ENCODE results near the gene ZNF280D.

ZNF280D gene

GRCh38 chr15:56640549-56640948 is 92.8 kb downstream of the ZNF280D start:
- H3K9me3 ChIP-seq (ENCODE audit: insufficient read depth, low read length, severe bottlenecking): no peaks in the 10 kb centered on the region
- ATAC-seq (ENCODE audit: insufficient read depth, low read depth) (no peak), DNase-seq (no peak)
- peaks cover 11% of the 10 kb centered on the region; the same call in 1 of the 2 replicates for H3K4me1 ChIP-seq (ENCODE audit: insufficient read depth, low read length)
- H3K9ac ChIP-seq (ENCODE audit: low read depth, low read length): no peak overlapping the region
- H2AFZ ChIP-seq (ENCODE audit: low read depth, low read length): no peak overlapping the region
- no peaks in the 10 kb centered on the region for H3K79me2 ChIP-seq (ENCODE audit: insufficient read depth, low read length)
- TF ChIP-seq CTCF (IDR thresholded peaks at IDR 0.05; ENCODE audit: borderline replicate concordance, extremely low read depth, low read length, poor library complexity, severe bottlenecking) (no peak), EZH2 (IDR thresholded peaks at IDR 0.05; ENCODE audit: borderline replicate concordance, low read depth, low read length, severe bottlenecking) (no peak)
- no peak overlapping the region for H3K4me3 ChIP-seq (ENCODE audit: low read depth in 1 of 2, low read length in 2 of 2)
- peaks cover 4% of the 10 kb centered on the region; the same call in 1 of the 2 replicates for H3K36me3 ChIP-seq (ENCODE audit: insufficient read depth, low read length)
- H4K20me1 ChIP-seq (ENCODE audit: insufficient read depth, low read length): no peaks in the 10 kb centered on the region
- no peaks in the 10 kb centered on the region for H3K27me3 ChIP-seq (ENCODE audit: insufficient read depth, low read length, poor library complexity)
- H3K4me2 ChIP-seq (ENCODE audit: insufficient read depth, low read length): no peak overlapping the region
- no peak overlapping the region for H3K27ac ChIP-seq (ENCODE audit: low read length)

- no peak overlapping the region for H3K4me2 ChIP-seq (ENCODE audit: insufficient read depth, low read length)
- peaks cover 11% of the 10 kb centered on the region; the same call in 1 of the 2 replicates for H3K4me1 ChIP-seq (ENCODE audit: insufficient read depth, low read length)
- H3K36me3 ChIP-seq (ENCODE audit: insufficient read depth, low read length): peaks cover 4% of the 10 kb centered on the region; the same call in 1 of the 2 replicates
- H2AFZ ChIP-seq (ENCODE audit: low read depth, low read length): no peak overlapping the region
- no peak overlapping the region for H3K27ac ChIP-seq (ENCODE audit: low read length)
- no peak overlapping the region for H3K9ac ChIP-seq (ENCODE audit: low read depth, low read length)
- no peak for TF ChIP-seq CTCF (IDR thresholded peaks at IDR 0.05; ENCODE audit: borderline replicate concordance, extremely low read depth, low read length, poor library complexity, severe bottlenecking)
- TF ChIP-seq EZH2 (IDR thresholded peaks at IDR 0.05; ENCODE audit: borderline replicate concordance, low read depth, low read length, severe bottlenecking): no peak
- H3K79me2 ChIP-seq (ENCODE audit: insufficient read depth, low read length): no peaks in the 10 kb centered on the region
- no peaks in the 10 kb centered on the region for H4K20me1 ChIP-seq (ENCODE audit: insufficient read depth, low read length)
- DNase-seq: no peak
- no peak for ATAC-seq (ENCODE audit: insufficient read depth, low read depth)
- no peak overlapping the region for H3K4me3 ChIP-seq (ENCODE audit: low read depth in 1 of 2, low read length in 2 of 2)
- H3K9me3 ChIP-seq (ENCODE audit: insufficient read depth, low read length, severe bottlenecking): no peaks in the 10 kb centered on the region
- H3K27me3 ChIP-seq (ENCODE audit: insufficient read depth, low read length, poor library complexity): no peaks in the 10 kb centered on the region
These were observed 93.2 kb downstream of the ZNF280D start for GRCh38 chr15:56640127-56640526.

- Histone ChIP-seq H3K4me2 (ENCODE audit: insufficient read depth, low read length) (no peak overlapping the region), H3K27me3 (ENCODE audit: insufficient read depth, low read length, poor library complexity) (no peaks in the 10 kb centered on the region), H3K9me3 (ENCODE audit: insufficient read depth, low read length, severe bottlenecking) (no peaks in the 10 kb centered on the region), H3K79me2 (ENCODE audit: insufficient read depth, low read length) (no peaks in the 10 kb centered on the region), H3K9ac (ENCODE audit: low read depth, low read length) (no peak overlapping the region), H3K4me3 (ENCODE audit: low read depth in 1 of 2, low read length in 2 of 2) (no peak overlapping the region), H3K4me1 (ENCODE audit: insufficient read depth, low read length) (peaks cover 11% of the 10 kb centered on the region; the same call in 1 of the 2 replicates), H3K36me3 (ENCODE audit: insufficient read depth, low read length) (peaks cover 4% of the 10 kb centered on the region; the same call in 1 of the 2 replicates), H2AFZ (ENCODE audit: low read depth, low read length) (no peak overlapping the region), H3K27ac (ENCODE audit: low read length) (no peak overlapping the region), H4K20me1 (ENCODE audit: insufficient read depth, low read length) (no peaks in the 10 kb centered on the region)
- ATAC-seq (ENCODE audit: insufficient read depth, low read depth): no peak
- no peak for TF ChIP-seq EZH2 (IDR thresholded peaks at IDR 0.05; ENCODE audit: borderline replicate concordance, low read depth, low read length, severe bottlenecking)
- no peak for TF ChIP-seq CTCF (IDR thresholded peaks at IDR 0.05; ENCODE audit: borderline replicate concordance, extremely low read depth, low read length, poor library complexity, severe bottlenecking)
- DNase-seq: no peak
These were observed 93.7 kb downstream of the ZNF280D start for GRCh38 chr15:56639631-56640030.

Data from DND-41 (cell line).